ENCODE data around the gene FAM135A.

- TF ChIP-seq CTCF (IDR thresholded peaks at IDR 0.05) (no peak), POLR2A (IDR thresholded peaks at IDR 0.05) (no peak)
These were observed 36.7 kb upstream of the FAM135A start for GRCh38 chr6:70376628-70377027.
